SK-N-MC (cell line): ENCODE results near the gene PHF23.
A peak's percentile ranks its signal among the peaks of the same experiment; 100 is the strongest.

ENCODE experiments used
- DNase-seq: peaks from one replicate; pipeline ENCODE4 v3.0.0-alpha.2; 2011; ENCODE audit warnings: low read depth, low spot score
- H3K27ac ChIP-seq: fragments of 200-600 bp; sonication (generic); 2 replicates; pipeline ENCODE4 v1.5.1; 2016; ENCODE audit warnings: mixed run types
- H3K36me3 ChIP-seq: fragments of 200-600 bp; sonication (generic); 2 replicates; pipeline ENCODE4 v1.6.1; 2017; ENCODE audit warnings: antibody characterized with exemption, low read length, mixed read lengths; ENCODE audit not compliant: insufficient read depth
- H3K4me3 ChIP-seq: fragments of 200-600 bp; sonication (generic); 2 replicates; pipeline ENCODE4 v1.5.1; 2016
- H3K9ac ChIP-seq: fragments of 200-600 bp; sonication (generic); 2 replicates; pipeline ENCODE4 v1.8.0; 2017; ENCODE audit warnings: mixed run types, mixed read lengths; ENCODE audit not compliant: insufficient read length
- H3K9me3 ChIP-seq: fragments of 200-600 bp; sonication (generic); 2 replicates; pipeline ENCODE4 v1.6.1; 2017; ENCODE audit warnings: low read depth, mild to moderate bottlenecking, antibody characterized with exemption, low read length, moderate library complexity, mixed read lengths
- EZH2 ChIP-seq: fragments of 200-600 bp; sonication (generic); IDR thresholded peaks from one replicate; pipeline ENCODE4 v1.6.1; 2017; ENCODE audit warnings: antibody characterized with exemption
- FOXP2 ChIP-seq: optimal IDR thresholded peaks from 2 replicates; pipeline ENCODE3; 2011; ENCODE audit warnings: mild to moderate bottlenecking, moderate library complexity; ENCODE audit not compliant: insufficient read depth; ENCODE audit errors: extremely low read length, control extremely low read depth
- POLR2AphosphoS5 ChIP-seq: IDR thresholded peaks from 2 replicates; pipeline ENCODE4 v1.6.1; 2012; ENCODE audit warnings: mild to moderate bottlenecking, low read depth, low read length, borderline replicate concordance

Gene PHF23

GRCh38 chr17:7226721-7227710, 12.2 kb downstream of the PHF23 start:
- no peak overlapping the region for H3K4me3 ChIP-seq
- no peaks in the 10 kb centered on the region for H3K9me3 ChIP-seq
- peaks cover 84% of the 10 kb centered on the region for H3K36me3 ChIP-seq
- no peak for DNase-seq
- TF ChIP-seq FOXP2 (no peak), POLR2AphosphoS5 (no peak), EZH2 (no peak)
- no peak overlapping the region for H3K27ac ChIP-seq
- no peak overlapping the region for H3K9ac ChIP-seq

DNA sequence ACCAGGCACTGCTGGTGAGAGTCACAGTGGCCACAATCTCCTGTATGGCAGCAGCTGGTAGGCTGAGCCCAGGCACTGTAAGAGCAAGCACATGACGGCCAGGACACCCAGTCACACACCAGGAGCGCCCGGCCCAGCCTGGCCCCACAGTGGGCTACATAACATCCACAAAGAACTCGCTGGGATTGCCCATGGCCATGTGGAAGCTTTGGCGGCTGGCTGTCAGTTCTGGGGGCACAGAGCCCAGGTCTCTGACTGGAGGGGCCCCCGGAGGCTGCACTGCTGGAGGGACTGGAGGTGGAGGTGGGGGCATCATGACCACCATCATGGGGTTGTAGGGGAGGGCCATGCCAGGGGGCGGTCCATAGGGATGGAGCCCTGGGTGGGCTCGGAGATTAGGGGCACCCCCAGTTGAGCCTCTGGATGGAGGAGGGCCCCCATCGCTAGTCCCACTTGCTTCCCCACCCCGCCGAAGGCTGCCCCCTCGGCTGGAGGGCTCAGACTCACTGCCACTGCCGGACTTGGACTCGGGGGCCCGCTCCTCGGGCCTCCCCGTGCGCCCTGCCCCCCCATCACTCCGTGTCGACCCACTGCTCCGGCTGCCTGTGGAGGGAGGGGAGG, 13.4 kb downstream of the PHF23 start:
- Histone ChIP-seq H3K4me3 (no peak overlapping the region), H3K9me3 (no peaks in the 10 kb centered on the region), H3K9ac (no peak overlapping the region), H3K36me3 (peaks cover 95% of the 10 kb centered on the region), H3K27ac (peak overlapping the region; percentile 60)
- TF ChIP-seq EZH2 (no peak), FOXP2 (no peak), POLR2AphosphoS5 (no peak)
- no peak for DNase-seq

DNA sequence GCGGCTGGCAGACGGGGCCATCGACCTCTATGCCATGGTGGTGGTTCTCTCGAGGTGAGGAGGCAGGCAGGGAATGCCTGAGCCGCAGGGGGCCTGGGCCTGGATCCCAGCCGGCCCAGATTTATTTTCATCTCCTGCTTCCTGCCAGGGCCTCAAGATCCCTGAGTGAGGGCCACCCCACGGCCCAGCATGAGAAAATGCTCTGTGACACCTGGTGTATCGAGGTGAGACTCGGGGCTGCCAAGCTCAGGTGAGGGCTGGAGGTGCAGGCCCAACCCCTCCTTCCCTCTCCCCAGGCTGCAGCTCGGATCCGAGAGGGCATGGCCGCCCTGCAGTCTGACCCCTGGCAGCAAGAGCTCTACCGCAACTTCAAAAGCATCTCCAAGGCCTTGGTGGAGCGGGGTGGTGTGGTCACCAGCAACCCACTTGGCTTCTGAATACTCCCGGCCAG, 14.6 kb downstream of the PHF23 start:
- DNase-seq, result no peak
- no peak overlapping the region for H3K9ac ChIP-seq
- no peak for TF ChIP-seq FOXP2
- no peak for TF ChIP-seq POLR2AphosphoS5
- no peak for TF ChIP-seq EZH2
- no peak overlapping the region for H3K4me3 ChIP-seq
- H3K27ac ChIP-seq, result no peak overlapping the region; the same call in 1 of the 2 replicates
- H3K9me3 ChIP-seq, result no peaks in the 10 kb centered on the region
- H3K36me3 ChIP-seq, result peaks cover 86% of the 10 kb centered on the region

- H3K9me3 ChIP-seq, result no peaks in the 10 kb centered on the region
- H3K36me3 ChIP-seq, result peaks cover 80% of the 10 kb centered on the region
- H3K27ac ChIP-seq, result no peak overlapping the region
- no peak for DNase-seq
- H3K4me3 ChIP-seq, result no peak overlapping the region
- H3K9ac ChIP-seq, result no peak overlapping the region
- TF ChIP-seq EZH2, result no peak
- no peak for TF ChIP-seq FOXP2
- TF ChIP-seq POLR2AphosphoS5, result no peak
These were observed 15.1 kb downstream of the PHF23 start for GRCh38 chr17:7224110-7224509.

DNA sequence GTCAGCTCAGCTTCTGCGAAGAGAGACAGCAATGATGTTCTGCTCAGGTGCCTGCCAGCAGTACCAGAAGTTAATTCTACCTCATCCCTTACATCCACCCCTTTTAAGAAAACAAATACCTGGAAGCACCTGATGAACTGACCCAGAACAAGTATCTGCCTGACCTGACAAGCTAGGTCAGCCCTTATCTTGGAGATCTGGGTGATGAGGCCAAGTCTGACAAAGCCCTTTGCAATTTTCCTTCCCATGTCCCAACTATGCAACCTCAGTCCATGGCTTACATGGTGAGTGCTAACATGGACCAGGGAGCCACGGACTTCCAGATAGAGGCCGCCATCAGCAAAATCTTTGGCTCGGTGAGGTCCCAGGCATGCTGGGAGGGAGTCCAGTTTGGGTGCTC, 15.9 kb downstream of the PHF23 start:
- H3K9me3 ChIP-seq, result no peaks in the 10 kb centered on the region
- H3K36me3 ChIP-seq, result peaks cover 73% of the 10 kb centered on the region
- H3K27ac ChIP-seq, result no peak overlapping the region
- DNase-seq, result no peak
- no peak for TF ChIP-seq EZH2
- no peak for TF ChIP-seq POLR2AphosphoS5
- no peak for TF ChIP-seq FOXP2
- no peak overlapping the region for H3K9ac ChIP-seq
- H3K4me3 ChIP-seq, result no peak overlapping the region

GRCh38 chr17:7222972-7223292, 16.3 kb downstream of the PHF23 start:
- Histone ChIP-seq H3K9ac (no peak overlapping the region), H3K27ac (0 out of 2 replicates have a peak overlapping the region, but pooled peaks have one; percentile 19), H3K4me3 (no peak overlapping the region), H3K36me3 (peaks cover 69% of the 10 kb centered on the region), H3K9me3 (no peaks in the 10 kb centered on the region)
- TF ChIP-seq FOXP2 (no peak), POLR2AphosphoS5 (no peak), EZH2 (no peak)
- DNase-seq, result no peak

DNA sequence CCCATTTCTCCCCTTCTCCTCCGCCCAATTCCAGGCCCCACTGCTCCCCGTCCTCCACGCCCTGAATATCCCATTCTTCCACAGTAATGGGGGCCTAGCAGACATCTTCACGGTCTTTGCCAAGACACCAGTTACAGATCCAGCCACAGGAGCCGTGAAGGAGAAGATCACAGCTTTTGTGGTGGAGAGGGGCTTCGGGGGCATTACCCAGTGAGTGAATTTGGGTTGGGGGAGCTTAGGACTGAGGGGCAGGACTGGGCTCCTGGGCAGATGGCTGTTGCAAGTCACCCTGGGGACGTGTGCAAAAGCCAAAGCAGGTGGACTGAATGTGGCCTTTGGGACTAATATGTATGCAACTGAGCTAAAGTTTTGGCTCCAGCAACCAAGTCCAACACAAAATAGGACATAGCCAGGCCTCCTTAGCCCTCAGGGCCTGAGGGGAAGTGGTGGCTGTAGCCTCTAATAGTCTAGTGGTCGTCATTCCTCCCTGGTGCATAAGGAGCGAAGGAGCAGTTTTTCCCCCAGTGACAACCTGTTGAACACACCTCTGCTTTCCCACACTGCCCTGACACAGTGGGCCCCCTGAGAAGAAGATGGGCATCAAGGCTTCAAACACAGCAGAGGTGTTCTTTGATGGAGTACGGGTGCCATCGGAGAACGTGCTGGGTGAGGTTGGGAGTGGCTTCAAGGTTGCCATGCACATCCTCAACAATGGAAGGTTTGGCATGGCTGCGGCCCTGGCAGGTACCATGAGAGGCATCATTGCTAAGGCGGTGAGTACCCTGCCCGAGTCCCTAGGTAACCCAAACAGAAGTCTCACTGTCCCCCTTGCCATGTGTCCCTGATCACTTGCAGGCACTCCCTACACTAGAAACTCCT, 16.9 kb downstream of the PHF23 start:
- no peak for TF ChIP-seq FOXP2
- TF ChIP-seq POLR2AphosphoS5, result no peak
- TF ChIP-seq EZH2, result no peak
- Histone ChIP-seq H3K9me3 (no peaks in the 10 kb centered on the region), H3K9ac (no peak overlapping the region), H3K4me3 (no peak overlapping the region), H3K36me3 (peaks cover 63% of the 10 kb centered on the region), H3K27ac (peak overlapping the region; percentile 42; the same call in 1 of the 2 replicates)
- DNase-seq, result no peak
